Endodermal cell (in vitro differentiated cells): Measurements from ENCODE around the gene KIF6. TPM values are rescaled to one million over a fixed set of nuclear protein-coding genes. Genes with fewer than 3 reads are reported as not detected.
A peak's percentile ranks its signal among the peaks of the same experiment; 100 is the strongest.

ENCODE experiments used
- DNase-seq: peaks from one replicate; pipeline ENCODE4 v3.0.0-alpha.2; 2017
- H3K27ac ChIP-seq: 2 replicates; pipeline ENCODE4 v1.5.1; 2013; ENCODE audit warnings: mild to moderate bottlenecking, low read depth, low read length, moderate library complexity
- H3K27me3 ChIP-seq: 2 replicates; pipeline ENCODE4 v1.6.1; 2013; ENCODE audit warnings: mild to moderate bottlenecking, low read length, moderate library complexity; ENCODE audit not compliant: insufficient read depth, control insufficient read depth, poor library complexity, severe bottlenecking
- H3K36me3 ChIP-seq: 2 replicates; pipeline ENCODE4 v1.7.0; 2013; ENCODE audit warnings: mild to moderate bottlenecking, low read length, moderate library complexity; ENCODE audit not compliant: control insufficient read depth, insufficient read depth
- H3K4me1 ChIP-seq: one replicate; pipeline ENCODE4 v1.7.0; 2013; ENCODE audit warnings: low read length; ENCODE audit not compliant: control insufficient read depth, insufficient read depth
- H3K4me3 ChIP-seq: 2 replicates; pipeline ENCODE4 v1.5.1; 2013; ENCODE audit warnings: mild to moderate bottlenecking, low read length, moderate library complexity
- H3K9ac ChIP-seq: 2 replicates; pipeline ENCODE4 v1.6.1; 2013; ENCODE audit warnings: mild to moderate bottlenecking, low read length, moderate library complexity; ENCODE audit not compliant: poor library complexity, severe bottlenecking; ENCODE audit errors: extremely low read depth
- H3K9me3 ChIP-seq: 2 replicates; pipeline ENCODE4 v1.6.1; 2013; ENCODE audit warnings: mild to moderate bottlenecking, low read length, moderate library complexity; ENCODE audit not compliant: control insufficient read depth
- H3K27ac Mint-ChIP-seq: 2 replicates; pipeline ENCODE4 v1.8.0; 2020; ENCODE audit warnings: mixed read lengths
- H3K27me3 Mint-ChIP-seq: 2 replicates; pipeline ENCODE4 v1.8.0; 2021; ENCODE audit warnings: mild to moderate bottlenecking, mixed read lengths; ENCODE audit not compliant: insufficient read depth
- H3K36me3 Mint-ChIP-seq: 2 replicates; pipeline ENCODE4 v1.8.0; 2020; ENCODE audit warnings: low read depth, mixed read lengths
- H3K4me1 Mint-ChIP-seq: 2 replicates; pipeline ENCODE4 v1.8.0; 2020; ENCODE audit warnings: mixed read lengths
- H3K4me3 Mint-ChIP-seq: 2 replicates; pipeline ENCODE4 v1.8.0; 2020; ENCODE audit warnings: mild to moderate bottlenecking, moderate library complexity, mixed read lengths
- H3K9me3 Mint-ChIP-seq: 2 replicates; pipeline ENCODE4 v1.8.0; 2020; ENCODE audit warnings: mild to moderate bottlenecking, mixed read lengths
- WGBS, 2 experiments: methylation state at CpG; one replicate each; pipeline versions ENCODE4 v1.1.5 to v1.1.7; 2013; ENCODE audit warnings: missing lambda C conversion rate in 2 of 2, mixed read lengths in 1 of 2; ENCODE audit not compliant: insufficient coverage in 1 of 2, insufficient read length in 1 of 2; 5-methylcytosine and 5-hydroxymethylcytosine counted together
- total RNA-seq, 2 donors: library from RNA; stranded (reverse); fragmentation: NEBNext Ultra II Directional in 1 of 2; extraction: Animal tissue kit (Norgen Biotek cat#: 25700) in 1 of 2; gene quantifications; 2 replicates in 1 of 2; 3 replicates in 1 of 2; pipeline ENCODE4 v1.2.1, GENCODE V29; 2021
- TF ChIP-seq, protein P1 (sequence below): fragments of 200-600 bp; sonication (generic); conservative IDR thresholded peaks from 2 replicates; pipeline ENCODE4 v1.5.0; 2021; ENCODE audit warnings: antibody characterized with exemption, mild to moderate bottlenecking

Gene KIF6
- total RNA-seq, 2 donors from 2014 or later = 0.62 to 1.1 TPM

DNA sequence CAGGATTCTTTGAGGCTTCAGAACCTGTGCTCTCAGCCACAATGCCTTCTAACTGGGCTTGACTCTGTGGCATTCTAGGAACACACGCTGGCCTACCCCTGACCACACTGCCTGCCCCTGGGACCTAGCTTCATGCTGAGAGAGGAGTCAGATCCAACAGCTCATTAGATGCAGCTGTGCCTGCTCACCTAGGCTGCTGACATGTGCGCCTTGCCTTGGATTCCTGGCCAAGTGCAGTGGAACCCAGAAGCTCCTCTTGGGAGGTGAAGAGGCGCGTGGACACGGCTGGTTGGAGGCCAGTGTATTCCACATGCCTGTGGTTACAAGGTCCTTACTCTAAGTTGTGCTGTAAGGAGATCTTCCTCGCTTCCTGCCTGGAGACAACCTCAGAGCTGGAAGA lies 378.0 kb downstream of the KIF6 start:
- TF ChIP-seq, protein P1, sequence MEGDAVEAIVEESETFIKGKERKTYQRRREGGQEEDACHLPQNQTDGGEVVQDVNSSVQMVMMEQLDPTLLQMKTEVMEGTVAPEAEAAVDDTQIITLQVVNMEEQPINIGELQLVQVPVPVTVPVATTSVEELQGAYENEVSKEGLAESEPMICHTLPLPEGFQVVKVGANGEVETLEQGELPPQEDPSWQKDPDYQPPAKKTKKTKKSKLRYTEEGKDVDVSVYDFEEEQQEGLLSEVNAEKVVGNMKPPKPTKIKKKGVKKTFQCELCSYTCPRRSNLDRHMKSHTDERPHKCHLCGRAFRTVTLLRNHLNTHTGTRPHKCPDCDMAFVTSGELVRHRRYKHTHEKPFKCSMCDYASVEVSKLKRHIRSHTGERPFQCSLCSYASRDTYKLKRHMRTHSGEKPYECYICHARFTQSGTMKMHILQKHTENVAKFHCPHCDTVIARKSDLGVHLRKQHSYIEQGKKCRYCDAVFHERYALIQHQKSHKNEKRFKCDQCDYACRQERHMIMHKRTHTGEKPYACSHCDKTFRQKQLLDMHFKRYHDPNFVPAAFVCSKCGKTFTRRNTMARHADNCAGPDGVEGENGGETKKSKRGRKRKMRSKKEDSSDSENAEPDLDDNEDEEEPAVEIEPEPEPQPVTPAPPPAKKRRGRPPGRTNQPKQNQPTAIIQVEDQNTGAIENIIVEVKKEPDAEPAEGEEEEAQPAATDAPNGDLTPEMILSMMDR = no peak
- H3K9me3 Mint-ChIP-seq = no peaks in the 10 kb centered on the region

DNA sequence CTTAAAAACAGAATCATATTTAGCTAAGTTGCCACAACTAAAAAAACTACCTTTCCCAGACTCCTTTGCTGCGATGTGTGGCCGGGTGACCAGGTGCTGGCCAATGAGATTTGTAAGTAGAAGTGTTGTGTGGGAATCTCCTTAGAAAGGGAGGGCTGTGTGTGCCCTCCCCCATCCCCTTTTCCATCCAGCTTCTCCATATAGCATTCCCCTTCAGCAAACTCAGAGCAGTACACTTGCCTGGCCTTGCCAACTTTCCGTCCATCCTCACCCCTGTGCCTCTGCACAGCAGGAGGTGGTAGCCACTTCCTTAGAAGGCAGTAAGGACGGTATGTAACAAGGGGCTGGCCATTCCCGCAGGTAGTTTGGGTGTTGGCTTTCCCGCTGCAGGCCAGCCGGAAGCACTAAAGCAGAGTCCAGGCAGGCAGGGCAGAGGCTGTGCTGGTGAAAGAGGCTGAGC lies 380.4 kb downstream of the KIF6 start:
- WGBS, 2 experiments = 83 to 84% methylated on average over 1 to 5 of the region's 7 CpGs

More for the DNA sequence above, 378.0 kb downstream of the KIF6 start:
- H3K9ac ChIP-seq = no peak overlapping the region
- no peak for DNase-seq
- H3K9me3 ChIP-seq = no peaks in the 10 kb centered on the region
- Mint-ChIP-seq H3K4me1 (peaks cover 16% of the 10 kb centered on the region), H3K4me3 (no peak overlapping the region), H3K27me3 (peaks cover 2% of the 10 kb centered on the region), H3K36me3 (no peaks in the 10 kb centered on the region), H3K27ac (no peak overlapping the region)
- WGBS, 2 experiments = 93 to 94% methylated on average over 6 of the region's 6 CpGs
- no peaks in the 10 kb centered on the region for H3K36me3 ChIP-seq
- no peak overlapping the region for H3K4me3 ChIP-seq
- no peak overlapping the region for H3K27ac ChIP-seq
- H3K27me3 ChIP-seq = no peaks in the 10 kb centered on the region
- H3K4me1 ChIP-seq = peaks cover 3% of the 10 kb centered on the region

DNA sequence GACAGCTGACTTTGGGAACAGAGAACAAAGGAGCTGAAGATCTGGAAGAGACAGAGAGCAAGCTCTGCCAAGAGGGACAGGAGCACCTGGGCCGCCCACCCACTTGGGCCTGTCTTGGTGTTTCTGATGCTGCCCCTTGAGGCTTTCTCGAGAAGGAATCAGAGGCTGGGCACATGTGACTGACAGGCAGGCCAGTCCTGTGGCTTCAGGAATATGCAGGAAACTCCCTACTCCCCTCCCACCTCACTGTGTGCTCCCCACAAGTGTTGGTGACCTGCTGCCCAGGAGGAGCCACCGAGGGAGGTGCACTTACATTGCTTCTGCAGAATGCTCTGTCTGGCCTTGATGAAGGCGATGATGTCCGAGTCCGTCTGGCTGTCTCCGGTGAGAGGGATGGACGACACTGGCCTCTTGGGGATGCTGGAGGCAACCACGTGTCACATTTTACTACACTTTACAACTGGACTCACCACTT lies 381.8 kb downstream of the KIF6 start:
- H3K27ac ChIP-seq = no peak overlapping the region
- H3K27me3 ChIP-seq = no peaks in the 10 kb centered on the region
- no peaks in the 10 kb centered on the region for H3K9me3 ChIP-seq
- no peak overlapping the region for H3K4me3 Mint-ChIP-seq
- H3K4me1 Mint-ChIP-seq = peaks cover 32% of the 10 kb centered on the region
- H3K27me3 Mint-ChIP-seq = peaks cover 2% of the 10 kb centered on the region
- H3K4me3 ChIP-seq = no peak overlapping the region
- WGBS, 2 experiments = 87 to 89% methylated on average over 9 of the region's 9 CpGs
- H3K36me3 ChIP-seq = no peaks in the 10 kb centered on the region
- H3K36me3 Mint-ChIP-seq = no peaks in the 10 kb centered on the region
- TF ChIP-seq, protein P1 = peak; percentile 32
- no peak overlapping the region for H3K27ac Mint-ChIP-seq
- H3K9me3 Mint-ChIP-seq = no peaks in the 10 kb centered on the region
- H3K4me1 ChIP-seq = peaks cover 13% of the 10 kb centered on the region
- no peak overlapping the region for H3K9ac ChIP-seq
- DNase-seq = peak; percentile 64

More for the DNA sequence above, 380.4 kb downstream of the KIF6 start:
- Histone ChIP-seq H3K4me1 (peaks cover 6% of the 10 kb centered on the region), H3K27ac (no peak overlapping the region), H3K36me3 (no peaks in the 10 kb centered on the region), H3K9me3 (no peaks in the 10 kb centered on the region), H3K9ac (no peak overlapping the region), H3K4me3 (no peak overlapping the region), H3K27me3 (no peaks in the 10 kb centered on the region)
- no peak overlapping the region for H3K27ac Mint-ChIP-seq
- TF ChIP-seq, protein P1 = no peak
- H3K9me3 Mint-ChIP-seq = no peaks in the 10 kb centered on the region
- no peak overlapping the region for H3K4me3 Mint-ChIP-seq
- no peaks in the 10 kb centered on the region for H3K36me3 Mint-ChIP-seq
- H3K4me1 Mint-ChIP-seq = peaks cover 22% of the 10 kb centered on the region
- DNase-seq = peak; percentile 75
- H3K27me3 Mint-ChIP-seq = peaks cover 2% of the 10 kb centered on the region
